Measurements from ENCODE around the gene MYF6. TPM values are rescaled to one million over a fixed set of nuclear protein-coding genes. Genes with fewer than 3 reads are reported as not detected.

Gene MYF6
- total and polyA plus RNA-seq, 2 of the 8 experiments (the other 6 are each of a cell fraction or from before 2014, with no cell fraction given): 0.39 TPM; not detected in 1

DNA sequence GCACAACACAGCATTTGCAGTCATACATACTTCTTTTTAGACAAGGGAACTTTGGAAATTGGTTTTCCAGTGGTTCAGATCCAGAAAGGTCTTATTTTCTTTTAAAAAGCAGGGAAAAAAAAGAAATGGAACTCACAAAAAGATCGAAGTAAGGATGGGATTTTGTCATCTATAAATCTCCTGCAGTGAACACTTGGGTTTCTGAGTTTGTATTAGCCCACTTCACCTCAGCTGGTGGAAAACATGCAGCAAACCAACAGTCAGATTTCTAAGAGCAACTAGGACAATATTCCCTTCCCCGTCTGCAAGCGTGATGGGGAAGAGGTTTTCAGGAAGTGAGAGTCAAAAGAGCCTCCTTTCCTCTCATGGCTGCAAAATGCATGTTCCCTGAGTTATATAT lies 13.9 kb downstream of the MYF6 start:
- H4K91ac ChIP-seq (replicated peaks; ENCODE audit: insufficient read length, low read length): no peak overlapping the region
- no peak overlapping the region for H3K56ac ChIP-seq (replicated peaks; ENCODE audit: insufficient read length, low read depth, low read length)
- 81% methylated on average over 3 of the region's 3 CpGs; no CpG with 5 or more reads in 1 of the 2 experiments for WGBS, 2 experiments (ENCODE audit: extremely low coverage in 1 of 2, insufficient coverage in 1 of 2, insufficient read length in 1 of 2, insufficient replicate concordance in 2 of 2, low coverage in 1 of 2, low lambda C conversion rate in 2 of 2, missing lambda C conversion rate in 1 of 2)
- no peak overlapping the region for H3K18ac ChIP-seq (ENCODE audit: extremely low read depth, low read length)
- no peak overlapping the region for H2BK120ac ChIP-seq (replicated peaks; ENCODE audit: low read depth, low read length)
- TF ChIP-seq CEBPB (IDR thresholded peaks at IDR 0.05; ENCODE audit: low read depth, low read length) (no peak), CTBP2 (IDR thresholded peaks at IDR 0.05; ENCODE audit: borderline replicate concordance, insufficient read depth, insufficient read length, low read length) (no peak), BACH1 (IDR thresholded peaks at IDR 0.05; ENCODE audit: low read length) (no peak), RXRA (IDR thresholded peaks at IDR 0.05; ENCODE audit: insufficient read depth, low read depth, low read length) (no peak)
- no peak overlapping the region for H4K5ac ChIP-seq (ENCODE audit: insufficient read length, low read depth, low read length)
- DNase-seq (ENCODE audit: low read depth in 1 of 2, low spot score in 2 of 2): no peak
- no peak overlapping the region for H2AK5ac ChIP-seq (ENCODE audit: low read depth, low read length)
- H3K23me2 ChIP-seq (ENCODE audit: low read depth, low read length): no peaks in the 10 kb centered on the region
- no peak overlapping the region for H3K23ac ChIP-seq (ENCODE audit: insufficient read length)
- no peak overlapping the region for H2BK5ac ChIP-seq (ENCODE audit: low read depth, low read length)
- H2BK20ac ChIP-seq (ENCODE audit: low read length): no peak overlapping the region
- no peak overlapping the region for H3K9ac ChIP-seq (replicated peaks in 1 of 4; ENCODE audit: extremely low read depth in 1 of 4, low read depth in 3 of 4, low read length in 3 of 4)
- H3K27me3 ChIP-seq (replicated peaks in 1 of 4; ENCODE audit: control insufficient read depth in 3 of 4, extremely low read depth in 1 of 4, insufficient read depth in 3 of 4, low read length in 3 of 4): peaks cover 0 to 4% (median 3%) of the 10 kb centered on the region in 4 experiments; a peak in 5 of 7 replicates
- H2BK15ac ChIP-seq (ENCODE audit: low read length): no peak overlapping the region
- H3K27ac ChIP-seq (ENCODE audit: low read depth, low read length): no peak overlapping the region
- ChIA-PET POLR2A (ENCODE audit: partially characterized antibody) (no interaction called here), CTCF (ENCODE audit: partially characterized antibody) (no interaction called here)
- H2AFZ ChIP-seq (ENCODE audit: low read length): peak overlapping the region; percentile 61; the same call in 1 of the 2 replicates
- no peaks in the 10 kb centered on the region for H3K79me2 ChIP-seq (ENCODE audit: control insufficient read depth in 1 of 2, insufficient read depth in 2 of 2, low read length in 2 of 2)
- no peaks in the 10 kb centered on the region for H3K79me1 ChIP-seq (ENCODE audit: low read depth, low read length)
- no peak overlapping the region for H4K8ac ChIP-seq (ENCODE audit: extremely low read depth, insufficient read depth, low read length)
- no peaks in the 10 kb centered on the region; a peak in 1 of 4 replicates for H3K9me3 ChIP-seq (ENCODE audit: insufficient read depth in 2 of 2, low read depth in 1 of 2, low read length in 1 of 2)
- no peak overlapping the region for H3K4ac ChIP-seq (replicated peaks; ENCODE audit: insufficient read length, low read depth, low read length)
- peaks cover 0 to 4% (median 2%) of the 10 kb centered on the region in 4 experiments; a peak in 4 of 7 replicates for H3K4me1 ChIP-seq (replicated peaks in 1 of 4; ENCODE audit: control insufficient read depth in 3 of 4, insufficient read depth in 4 of 4, low read length in 3 of 4)
- no peaks in the 10 kb centered on the region for H3K36me3 ChIP-seq (ENCODE audit: control insufficient read depth in 2 of 4, insufficient read depth in 4 of 4, low read length in 3 of 4)
- no peak overlapping the region for H3K4me3 ChIP-seq (ENCODE audit: extremely low read depth in 1 of 4, insufficient read depth in 2 of 4, low read depth in 3 of 4, low read length in 4 of 4)
- H4K20me1 ChIP-seq (replicated peaks in 1 of 2; ENCODE audit: control insufficient read depth in 1 of 2, insufficient read depth in 2 of 2, low read length in 2 of 2): no peaks in the 10 kb centered on the region
- no peak overlapping the region for H3K4me2 ChIP-seq (ENCODE audit: insufficient read depth in 1 of 2, low read depth in 2 of 2, low read length in 2 of 2)
- no peak for FAIRE-seq
- no peak overlapping the region for H3K14ac ChIP-seq (ENCODE audit: insufficient read length)
- H2BK12ac ChIP-seq (ENCODE audit: low read depth, low read length): no peak overlapping the region

Measured in H1 (cell line).